NCI-H446 treated with DMSO at 0.1 percent for 48 hours (cell line): ENCODE measurements around the gene HECW1.
"Not testable (repeated sequence)": the region's sequence is repeated elsewhere in the genome, so short reads cannot be mapped to it uniquely, and the experiment has no call there.

Source experiments
- DNase-seq: peaks from one replicate; lab custom pipeline; 2025; lab: John Stamatoyannopoulos, UW

HECW1 gene

GRCh38 chr7:43112459-43112940, at the start of gene HECW1:
TSS of gene HECW1 (plus strand) at chr7:43112647. CDS start at chr7:43243906, 131,259 bp downstream.
- no peak for DNase-seq

- no peak for DNase-seq
Observed at GRCh38 chr7:43071604-43072003, 40.8 kb upstream of the HECW1 start.

- no peak for DNase-seq
Observed at GRCh38 chr7:43072530-43072929, 39.9 kb upstream of the HECW1 start.

- not testable (repeated sequence) for DNase-seq
Observed at GRCh38 chr7:43073811-43074210, 38.6 kb upstream of the HECW1 start.

- DNase-seq, result no peak
Observed at GRCh38 chr7:43076189-43076605, 36.2 kb upstream of the HECW1 start.

- no peak for DNase-seq
Observed at GRCh38 chr7:43076606-43077005, 35.8 kb upstream of the HECW1 start.

GRCh38 chr7:43077285-43077684, 35.2 kb upstream of the HECW1 start:
- DNase-seq, result no peak

GRCh38 chr7:43077732-43078391, 34.6 kb upstream of the HECW1 start:
- DNase-seq, result no peak

- DNase-seq, result no peak
Observed at GRCh38 chr7:43078794-43079193, 33.7 kb upstream of the HECW1 start.

- DNase-seq, result no peak
Observed at GRCh38 chr7:43081603-43082002, 30.8 kb upstream of the HECW1 start.

- no peak for DNase-seq
Observed at GRCh38 chr7:43083106-43083505, 29.3 kb upstream of the HECW1 start.

GRCh38 chr7:43085017-43085416, 27.4 kb upstream of the HECW1 start:
- DNase-seq, result no peak

- DNase-seq, result no peak
Observed at GRCh38 chr7:43085992-43086391, 26.5 kb upstream of the HECW1 start.

- no peak for DNase-seq
Observed at GRCh38 chr7:43092819-43093218, 19.6 kb upstream of the HECW1 start.

- DNase-seq, result no peak
Observed at GRCh38 chr7:43096875-43097274, 15.6 kb upstream of the HECW1 start.

GRCh38 chr7:43099750-43100149, 12.7 kb upstream of the HECW1 start:
- DNase-seq, result no peak

- no peak for DNase-seq
Observed at GRCh38 chr7:43104874-43105520, 7.5 kb upstream of the HECW1 start.

GRCh38 chr7:43105521-43106120, 6.8 kb upstream of the HECW1 start:
- DNase-seq, result no peak

- no peak for DNase-seq
Observed at GRCh38 chr7:43108255-43109011, 4.0 kb upstream of the HECW1 start.

GRCh38 chr7:43110791-43111535, 1.5 kb upstream of the HECW1 start:
- no peak for DNase-seq

GRCh38 chr7:43111630-43112458, 603 bp upstream of the HECW1 start:
- DNase-seq, result no peak
